CD14-positive monocyte (primary cell): ENCODE data around the gene DENND1A. TPM values are rescaled to one million over a fixed set of nuclear protein-coding genes. Genes with fewer than 3 reads are reported as not detected.

Source experiments
- DNase-seq, 3 donors: peaks; one replicate each; pipeline ENCODE4 v3.0.0-alpha.2; 2011 to 2022
- H2AFZ ChIP-seq: 2 replicates; pipeline ENCODE4 v1.6.0; 2012; ENCODE audit warnings: mild to moderate bottlenecking, low read depth, low read length, inconsistent platforms; ENCODE audit not compliant: insufficient read depth, poor library complexity, severe bottlenecking
- H3K27ac ChIP-seq, 2 donors: 1 replicate in 1 of 2; 2 replicates in 1 of 2; pipeline ENCODE4 v1.5.1; 2012 to 2013; ENCODE audit warnings: low read length in 2 of 2, control low read depth in 1 of 2, inconsistent platforms in 1 of 2, low read depth in 1 of 2, mild to moderate bottlenecking in 1 of 2
- H3K27me3 ChIP-seq, 2 donors: one replicate each; pipeline versions ENCODE4 v1.6.0 to v1.6.1; 2011 to 2013; ENCODE audit warnings: low read length in 2 of 2; ENCODE audit not compliant: control insufficient read depth in 2 of 2, insufficient read depth in 2 of 2
- H3K36me3 ChIP-seq, 2 donors: replicated peaks in 1 of 2; 1 replicate in 1 of 2; 2 replicates in 1 of 2; pipeline versions ENCODE4 v1.5.1 to v1.6.1; 2012 to 2013; ENCODE audit warnings: low read length in 2 of 2, control low read depth in 1 of 2, inconsistent platforms in 1 of 2, mild to moderate bottlenecking in 1 of 2; ENCODE audit not compliant: insufficient read depth in 2 of 2, control insufficient read depth in 1 of 2
- H3K4me1 ChIP-seq, 2 donors: 1 replicate in 1 of 2; 2 replicates in 1 of 2; pipeline versions ENCODE4 v1.5.1 to v1.6.1; 2012 to 2013; ENCODE audit warnings: low read length in 2 of 2, control low read depth in 1 of 2, inconsistent platforms in 1 of 2, mild to moderate bottlenecking in 1 of 2, moderate library complexity in 1 of 2; ENCODE audit not compliant: insufficient read depth in 2 of 2, control insufficient read depth in 1 of 2
- H3K4me2 ChIP-seq: replicated peaks from 2 replicates; pipeline ENCODE3; 2012; ENCODE audit warnings: low read length, moderate library complexity, mild to moderate bottlenecking; ENCODE audit not compliant: poor library complexity, severe bottlenecking; ENCODE audit errors: extremely low read depth
- H3K4me3 ChIP-seq, 3 experiments: fragments of 200-600 bp in 1 of 3; sonication (generic) in 1 of 3; replicated peaks in 1 of 3; 1 replicate in 2 of 3; 2 replicates in 1 of 3; pipeline ENCODE4 v1.5.1; 2011 to 2013; ENCODE audit warnings: low read length in 3 of 3, mild to moderate bottlenecking in 3 of 3, control low read depth in 2 of 3, low read depth in 2 of 3, inconsistent platforms in 1 of 3, moderate library complexity in 1 of 3
- H3K79me2 ChIP-seq: 2 replicates; pipeline ENCODE4 v1.6.0; 2012; ENCODE audit warnings: mild to moderate bottlenecking, control low read depth, inconsistent platforms, low read length, moderate library complexity; ENCODE audit not compliant: insufficient read depth
- H3K9ac ChIP-seq: 2 replicates; pipeline ENCODE4 v1.6.0; 2017; ENCODE audit warnings: low read length, mild to moderate bottlenecking; ENCODE audit not compliant: insufficient read depth, poor library complexity, severe bottlenecking
- H3K9me3 ChIP-seq, 2 donors: replicated peaks in 1 of 2; 1 replicate in 1 of 2; 2 replicates in 1 of 2; pipeline versions ENCODE4 v1.5.1 to v1.6.1; 2012 to 2013; ENCODE audit warnings: low read length in 2 of 2, control low read depth in 1 of 2; ENCODE audit not compliant: control insufficient read depth in 1 of 2, insufficient read depth in 1 of 2
- H4K20me1 ChIP-seq: 2 replicates; pipeline ENCODE4 v1.6.0; 2012; ENCODE audit warnings: mild to moderate bottlenecking, low read length, control low read depth, moderate library complexity; ENCODE audit not compliant: insufficient read depth
- H3K27ac Mint-ChIP-seq, 7 donors: one replicate each; pipeline ENCODE4 v1.8.0; 2020; ENCODE audit warnings: mild to moderate bottlenecking in 7 of 7, mixed read lengths in 7 of 7, moderate library complexity in 6 of 7, inconsistent platforms in 2 of 7
- H3K27me3 Mint-ChIP-seq, 3 donors: one replicate each; pipeline ENCODE4 v1.8.0; 2021 to 2022; ENCODE audit warnings: low read depth in 3 of 3, mild to moderate bottlenecking in 3 of 3, mixed read lengths in 3 of 3, moderate library complexity in 3 of 3, inconsistent platforms in 1 of 3
- H3K36me3 Mint-ChIP-seq, 2 donors: one replicate each; pipeline ENCODE4 v1.8.0; 2020; ENCODE audit warnings: mixed read lengths in 2 of 2, inconsistent platforms in 1 of 2, mild to moderate bottlenecking in 1 of 2
- H3K4me1 Mint-ChIP-seq: one replicate; pipeline ENCODE4 v1.8.0; 2020; ENCODE audit warnings: mild to moderate bottlenecking, mixed read lengths
- H3K4me3 Mint-ChIP-seq, 2 donors: one replicate each; pipeline ENCODE4 v1.8.0; 2020; ENCODE audit warnings: mild to moderate bottlenecking in 2 of 2, mixed read lengths in 2 of 2, moderate library complexity in 1 of 2
- H3K9me3 Mint-ChIP-seq, 7 donors: one replicate each; pipeline ENCODE4 v1.8.0; 2020 to 2022; ENCODE audit warnings: mixed read lengths in 7 of 7, mild to moderate bottlenecking in 6 of 7, moderate library complexity in 6 of 7, inconsistent platforms in 2 of 7
- WGBS: methylation state at CpG from one replicate; pipeline ENCODE4 v1.1.5; 2013; ENCODE audit warnings: missing lambda C conversion rate; ENCODE audit not compliant: insufficient coverage; 5-methylcytosine and 5-hydroxymethylcytosine counted together
- intact Hi-C, 2 donors: fragments of 100-400 bp; cut with micrococcal nuclease; formaldehyde crosslinking; loops; one replicate each; pipeline versions ENCODE4 v1.15.0 to v1.15.1; 2023
- polyA plus RNA-seq, 3 donors: library from polyadenylated mRNA; depleted of rRNA in 1 of 3; unstranded in 2 of 3; stranded (reverse) in 1 of 3; fragments of 300-500 nt in 2 of 3; fragments of >200 nt in 1 of 3; fragmentation: Illumina TruSeq in 2 of 3; gene quantifications; 1 replicate in 2 of 3; 2 replicates in 1 of 3; pipeline ENCODE4 v1.2.3, GENCODE V29; 2012 to 2021
- TF ChIP-seq, protein P1 (sequence below): fragments of 200-600 bp; IDR thresholded peaks from one replicate; pipeline ENCODE4 v1.8.0; 2022; ENCODE audit warnings: antibody characterized with exemption, mild to moderate bottlenecking

Gene DENND1A
- polyA plus RNA-seq, 3 donors: 24.8 to 73.0 (median 29.4) TPM

GRCh38 chr9:123408313-123409262 lies 521.3 kb downstream of the DENND1A start:
- Histone ChIP-seq H4K20me1 (peaks cover 26% of the 10 kb centered on the region), H3K4me2 (no peak overlapping the region), H2AFZ (no peak overlapping the region), H3K9ac (no peak overlapping the region), H3K36me3 (peaks cover 37 to 75% of the 10 kb centered on the region in 2 donors), H3K9me3 (no peaks in the 10 kb centered on the region), H3K27ac (no peak overlapping the region), H3K79me2 (no peaks in the 10 kb centered on the region), H3K4me1 (no peaks in the 10 kb centered on the region), H3K4me3 (no peak overlapping the region), H3K27me3 (no peaks in the 10 kb centered on the region)
- H3K4me3 Mint-ChIP-seq: no peak overlapping the region
- intact Hi-C loops: no loop called here
- 96% methylated on average over 9 of the region's 10 CpGs for WGBS
- no peaks in the 10 kb centered on the region for H3K4me1 Mint-ChIP-seq
- H3K36me3 Mint-ChIP-seq: peaks cover 48 to 70% of the 10 kb centered on the region in 2 donors
- H3K27ac Mint-ChIP-seq: peak overlapping the region in 1 of 7 donors; percentile 18
- TF ChIP-seq, protein P1, sequence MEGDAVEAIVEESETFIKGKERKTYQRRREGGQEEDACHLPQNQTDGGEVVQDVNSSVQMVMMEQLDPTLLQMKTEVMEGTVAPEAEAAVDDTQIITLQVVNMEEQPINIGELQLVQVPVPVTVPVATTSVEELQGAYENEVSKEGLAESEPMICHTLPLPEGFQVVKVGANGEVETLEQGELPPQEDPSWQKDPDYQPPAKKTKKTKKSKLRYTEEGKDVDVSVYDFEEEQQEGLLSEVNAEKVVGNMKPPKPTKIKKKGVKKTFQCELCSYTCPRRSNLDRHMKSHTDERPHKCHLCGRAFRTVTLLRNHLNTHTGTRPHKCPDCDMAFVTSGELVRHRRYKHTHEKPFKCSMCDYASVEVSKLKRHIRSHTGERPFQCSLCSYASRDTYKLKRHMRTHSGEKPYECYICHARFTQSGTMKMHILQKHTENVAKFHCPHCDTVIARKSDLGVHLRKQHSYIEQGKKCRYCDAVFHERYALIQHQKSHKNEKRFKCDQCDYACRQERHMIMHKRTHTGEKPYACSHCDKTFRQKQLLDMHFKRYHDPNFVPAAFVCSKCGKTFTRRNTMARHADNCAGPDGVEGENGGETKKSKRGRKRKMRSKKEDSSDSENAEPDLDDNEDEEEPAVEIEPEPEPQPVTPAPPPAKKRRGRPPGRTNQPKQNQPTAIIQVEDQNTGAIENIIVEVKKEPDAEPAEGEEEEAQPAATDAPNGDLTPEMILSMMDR: no peak
- H3K9me3 Mint-ChIP-seq: no peaks in the 10 kb centered on the region
- DNase-seq: no peak
- peaks cover 0 to 2% (median 0%) of the 10 kb centered on the region in 3 donors for H3K27me3 Mint-ChIP-seq

DNA sequence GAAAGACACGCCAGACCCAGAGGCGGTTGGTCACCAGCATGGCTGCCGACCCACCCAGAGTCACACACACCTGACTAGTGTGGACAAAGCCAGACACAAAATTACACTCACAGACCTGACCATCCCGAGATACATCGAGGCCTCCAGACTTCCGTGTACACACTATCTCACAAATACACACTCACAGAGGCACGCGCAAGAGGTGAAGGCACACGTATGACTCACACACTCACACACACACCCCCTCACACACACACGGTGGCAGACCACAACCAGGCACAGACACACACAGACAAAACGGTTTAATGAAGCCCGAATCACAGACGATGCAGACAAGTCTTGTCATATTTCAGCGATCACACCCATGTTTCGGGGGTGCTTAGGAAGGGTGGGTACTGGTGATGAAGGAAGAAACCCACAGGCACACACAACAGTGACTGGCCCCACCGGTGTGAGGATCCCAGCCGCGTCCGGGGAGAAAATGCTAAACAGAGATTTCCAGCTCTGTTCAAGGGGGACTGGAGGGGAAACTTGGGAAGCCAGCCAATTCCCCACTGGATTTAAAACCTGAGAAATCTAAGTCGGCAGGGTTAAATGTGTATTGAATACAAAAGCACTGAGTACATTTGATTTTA lies 522.6 kb downstream of the DENND1A start:
- Histone ChIP-seq H2AFZ (no peak overlapping the region), H4K20me1 (peaks cover 22% of the 10 kb centered on the region), H3K9ac (no peak overlapping the region), H3K27me3 (no peaks in the 10 kb centered on the region), H3K4me3 (no peak overlapping the region), H3K4me1 (no peaks in the 10 kb centered on the region), H3K4me2 (no peak overlapping the region), H3K36me3 (peaks cover 47 to 77% of the 10 kb centered on the region in 2 donors), H3K9me3 (no peaks in the 10 kb centered on the region), H3K79me2 (no peaks in the 10 kb centered on the region), H3K27ac (no peak overlapping the region)
- H3K4me1 Mint-ChIP-seq: no peaks in the 10 kb centered on the region
- H3K4me3 Mint-ChIP-seq: no peak overlapping the region
- TF ChIP-seq, protein P1: no peak
- no peak for DNase-seq
- intact Hi-C loops: no loop called here
- H3K27ac Mint-ChIP-seq: peak overlapping the region in 1 of 7 donors; percentile 26
- WGBS: 95% methylated on average over 13 of the region's 20 CpGs
- H3K27me3 Mint-ChIP-seq: peaks cover 0 to 2% (median 0%) of the 10 kb centered on the region in 3 donors
- H3K9me3 Mint-ChIP-seq: no peaks in the 10 kb centered on the region
- H3K36me3 Mint-ChIP-seq: peaks cover 54 to 72% of the 10 kb centered on the region in 2 donors
